ENCODE measurements around the gene ENTHD1. TPM values are rescaled to one million over a fixed set of nuclear protein-coding genes. Genes with fewer than 3 reads are reported as not detected.

Gene ENTHD1
- total RNA-seq, 1 donor from 2014 or later = not detected

GRCh38 chr22:39825661-39826102 is 67.9 kb downstream of the ENTHD1 start:
- Mint-ChIP-seq H3K27me3 (ENCODE audit: unreplicated experiment) (peaks cover under 1% of the 10 kb centered on the region), H3K27ac (ENCODE audit: unreplicated experiment) (no peak overlapping the region), H3K36me3 (ENCODE audit: low read depth, unreplicated experiment) (no peaks in the 10 kb centered on the region), H3K4me1 (ENCODE audit: unreplicated experiment) (peaks cover 3% of the 10 kb centered on the region), H3K4me3 (ENCODE audit: unreplicated experiment) (no peak overlapping the region), H3K9me3 (ENCODE audit: unreplicated experiment) (no peaks in the 10 kb centered on the region)
- no peak for TF ChIP-seq CTCF (IDR thresholded peaks at IDR 0.05; ENCODE audit: unreplicated experiment)
- DNase-seq (ENCODE audit: low spot score) = no peak

GRCh38 chr22:39821008-39821407 is 72.6 kb downstream of the ENTHD1 start:
- Mint-ChIP-seq H3K9me3 (ENCODE audit: unreplicated experiment) (no peaks in the 10 kb centered on the region), H3K4me3 (ENCODE audit: unreplicated experiment) (no peak overlapping the region), H3K27ac (ENCODE audit: unreplicated experiment) (no peak overlapping the region), H3K4me1 (ENCODE audit: unreplicated experiment) (peaks cover 9% of the 10 kb centered on the region), H3K36me3 (ENCODE audit: low read depth, unreplicated experiment) (no peaks in the 10 kb centered on the region), H3K27me3 (ENCODE audit: unreplicated experiment) (no peaks in the 10 kb centered on the region)
- TF ChIP-seq CTCF (IDR thresholded peaks at IDR 0.05; ENCODE audit: unreplicated experiment) = no peak
- no peak for DNase-seq (ENCODE audit: low spot score)

DNA sequence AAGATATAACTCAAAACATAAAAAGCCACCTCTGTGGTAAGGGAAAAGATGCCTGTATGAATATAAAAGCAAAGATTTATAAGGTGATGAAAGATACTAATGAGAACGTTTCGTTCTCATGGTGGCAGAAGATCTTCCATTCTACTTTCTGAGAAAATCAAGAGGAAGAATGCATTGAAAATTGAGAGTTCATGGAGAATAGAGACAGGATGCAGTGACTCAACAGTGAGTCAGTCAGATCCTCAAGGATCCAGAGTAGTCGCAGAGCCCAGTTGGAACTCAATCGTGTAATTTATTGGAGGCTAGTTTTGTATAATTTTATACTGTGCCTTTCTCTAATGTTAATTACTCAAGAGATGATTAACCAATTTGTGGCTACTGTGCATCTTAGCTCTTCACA is 73.3 kb downstream of the ENTHD1 start:
- H3K4me1 Mint-ChIP-seq (ENCODE audit: unreplicated experiment) = peaks cover 9% of the 10 kb centered on the region
- H3K4me3 Mint-ChIP-seq (ENCODE audit: unreplicated experiment) = no peak overlapping the region
- no peaks in the 10 kb centered on the region for H3K27me3 Mint-ChIP-seq (ENCODE audit: unreplicated experiment)
- no peaks in the 10 kb centered on the region for H3K9me3 Mint-ChIP-seq (ENCODE audit: unreplicated experiment)
- no peak for DNase-seq (ENCODE audit: low spot score)
- no peaks in the 10 kb centered on the region for H3K36me3 Mint-ChIP-seq (ENCODE audit: low read depth, unreplicated experiment)
- TF ChIP-seq CTCF (IDR thresholded peaks at IDR 0.05; ENCODE audit: unreplicated experiment) = no peak
- no peak overlapping the region for H3K27ac Mint-ChIP-seq (ENCODE audit: unreplicated experiment)

DNA sequence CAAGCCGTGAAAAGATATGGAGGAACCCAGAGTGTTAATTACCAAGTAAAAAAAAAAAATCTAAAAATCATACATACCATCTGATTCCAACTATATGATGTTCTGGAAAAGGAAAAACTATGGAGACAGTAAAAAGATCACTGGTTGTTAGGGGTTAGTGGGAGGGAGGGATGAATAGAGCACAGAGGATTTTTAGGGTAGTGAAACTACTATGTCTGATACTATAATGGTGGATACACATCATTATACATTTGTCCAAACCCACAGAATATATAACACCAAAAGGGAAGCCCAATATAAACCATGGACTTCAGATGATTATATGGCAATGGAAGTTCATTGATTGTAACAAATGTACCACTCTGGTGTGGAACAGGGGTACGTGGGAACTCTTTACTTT is 74.1 kb downstream of the ENTHD1 start:
- H3K4me1 Mint-ChIP-seq (ENCODE audit: unreplicated experiment) = peaks cover 9% of the 10 kb centered on the region
- no peak for DNase-seq (ENCODE audit: low spot score)
- H3K4me3 Mint-ChIP-seq (ENCODE audit: unreplicated experiment) = no peak overlapping the region
- no peak for TF ChIP-seq CTCF (IDR thresholded peaks at IDR 0.05; ENCODE audit: unreplicated experiment)
- no peak overlapping the region for H3K27ac Mint-ChIP-seq (ENCODE audit: unreplicated experiment)
- no peaks in the 10 kb centered on the region for H3K36me3 Mint-ChIP-seq (ENCODE audit: low read depth, unreplicated experiment)
- H3K27me3 Mint-ChIP-seq (ENCODE audit: unreplicated experiment) = no peaks in the 10 kb centered on the region
- H3K9me3 Mint-ChIP-seq (ENCODE audit: unreplicated experiment) = no peaks in the 10 kb centered on the region

DNA sequence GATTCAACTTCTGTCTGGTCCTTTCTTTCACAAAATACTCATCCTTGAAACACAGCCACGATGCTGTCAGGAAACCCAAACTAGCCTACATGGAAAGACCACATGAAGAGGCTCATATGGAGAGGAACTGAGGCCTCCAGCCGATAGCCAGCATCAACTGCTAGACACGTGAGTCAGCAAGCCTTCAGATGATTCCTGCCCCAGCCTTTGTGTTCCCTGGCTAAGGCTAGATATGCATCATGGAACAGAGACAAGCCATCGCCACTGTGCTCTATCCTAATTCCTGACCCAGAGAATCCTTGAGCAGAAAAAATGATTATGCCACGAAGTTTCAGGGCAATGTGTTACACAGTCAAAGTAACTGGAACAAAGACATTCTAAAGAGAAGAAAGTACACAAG is 75.5 kb downstream of the ENTHD1 start:
- Mint-ChIP-seq H3K36me3 (ENCODE audit: low read depth, unreplicated experiment) (no peaks in the 10 kb centered on the region), H3K4me3 (ENCODE audit: unreplicated experiment) (no peak overlapping the region), H3K9me3 (ENCODE audit: unreplicated experiment) (no peaks in the 10 kb centered on the region), H3K27ac (ENCODE audit: unreplicated experiment) (no peak overlapping the region), H3K27me3 (ENCODE audit: unreplicated experiment) (no peaks in the 10 kb centered on the region), H3K4me1 (ENCODE audit: unreplicated experiment) (peaks cover 9% of the 10 kb centered on the region)
- DNase-seq (ENCODE audit: low spot score) = no peak
- no peak for TF ChIP-seq CTCF (IDR thresholded peaks at IDR 0.05; ENCODE audit: unreplicated experiment)

Data from endothelial cell (in vitro differentiated cells).